Muscle layer of colon (tissue), 2 donors: ENCODE measurements around the gene SLC35F1.

ENCODE experiments used
- H3K27ac ChIP-seq: one replicate; pipeline ENCODE4 v1.7.0; 2013; ENCODE audit warnings: low read depth, mild to moderate bottlenecking, low read length, moderate library complexity
- H3K27me3 ChIP-seq, 2 donors: one replicate each; pipeline ENCODE4 v1.7.0; 2013; ENCODE audit warnings: low read length in 2 of 2, mild to moderate bottlenecking in 2 of 2; ENCODE audit not compliant: insufficient read depth in 2 of 2, control insufficient read depth in 1 of 2
- H3K36me3 ChIP-seq: one replicate; pipeline ENCODE4 v1.7.0; 2013; ENCODE audit warnings: mild to moderate bottlenecking, low read length; ENCODE audit not compliant: insufficient read depth
- H3K4me1 ChIP-seq: one replicate; pipeline ENCODE4 v1.7.0; 2013; ENCODE audit warnings: mild to moderate bottlenecking, low read length; ENCODE audit not compliant: insufficient read depth
- H3K4me3 ChIP-seq, 2 donors: one replicate each; pipeline ENCODE4 v1.7.0; 2013; ENCODE audit warnings: low read length in 2 of 2, low read depth in 1 of 2, mild to moderate bottlenecking in 1 of 2, moderate library complexity in 1 of 2
- H3K9ac ChIP-seq: one replicate; pipeline ENCODE4 v1.7.0; 2013; ENCODE audit warnings: low read length
- H3K9me3 ChIP-seq: one replicate; pipeline ENCODE4 v1.7.0; 2013; ENCODE audit warnings: mild to moderate bottlenecking, low read length
- donor health status: abdominal sarcoma.
- donor health status: Adenocarcinoma of cecum.

The SLC35F1 gene

DNA sequence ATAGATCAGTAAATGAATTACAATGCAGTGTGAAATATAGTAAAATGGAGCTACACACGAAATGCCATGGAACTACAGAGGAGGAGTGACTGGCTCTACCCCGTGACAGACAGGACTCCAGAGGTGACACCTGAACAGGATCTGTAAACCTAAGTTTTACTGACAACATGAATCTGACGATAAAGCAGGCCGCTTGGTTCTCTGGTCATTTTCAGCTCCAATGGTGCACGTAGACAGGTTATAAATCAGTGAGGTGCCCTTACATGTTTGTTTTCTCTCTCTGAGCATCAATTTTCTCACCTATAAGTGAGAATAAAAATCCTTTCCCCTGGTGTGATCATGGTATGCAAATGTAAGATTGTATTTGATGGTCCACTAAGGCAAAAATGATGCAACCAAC, 339.3 kb downstream of the SLC35F1 start:
- Histone ChIP-seq H3K27me3 (no peaks in the 10 kb centered on the region), H3K36me3 (no peaks in the 10 kb centered on the region), H3K4me1 (no peaks in the 10 kb centered on the region), H3K9me3 (no peaks in the 10 kb centered on the region), H3K27ac (no peak overlapping the region), H3K9ac (no peak overlapping the region), H3K4me3 (no peak overlapping the region)

DNA sequence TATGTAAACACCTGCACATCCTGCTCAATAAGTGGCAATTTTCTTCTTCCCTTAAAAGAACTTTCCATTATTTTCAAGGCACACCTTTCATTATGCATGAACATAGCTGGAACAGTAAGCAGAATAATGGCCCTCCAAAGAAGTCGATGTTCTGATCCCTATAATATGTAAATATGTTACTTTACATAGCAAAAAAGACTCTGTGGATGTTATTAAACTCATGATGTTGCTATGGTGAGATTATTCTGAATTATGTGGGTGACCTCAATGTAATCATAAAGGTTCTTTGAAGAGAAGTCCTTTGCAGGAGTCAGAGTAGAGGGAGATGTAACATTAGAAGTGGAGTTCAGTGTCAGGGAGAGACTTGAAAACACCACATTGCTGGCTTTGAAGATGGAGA, 341.1 kb downstream of the SLC35F1 start:
- Histone ChIP-seq H3K27me3 (no peaks in the 10 kb centered on the region), H3K9me3 (no peaks in the 10 kb centered on the region), H3K36me3 (no peaks in the 10 kb centered on the region), H3K4me3 (no peak overlapping the region), H3K27ac (no peak overlapping the region), H3K4me1 (no peaks in the 10 kb centered on the region), H3K9ac (no peak overlapping the region)

DNA sequence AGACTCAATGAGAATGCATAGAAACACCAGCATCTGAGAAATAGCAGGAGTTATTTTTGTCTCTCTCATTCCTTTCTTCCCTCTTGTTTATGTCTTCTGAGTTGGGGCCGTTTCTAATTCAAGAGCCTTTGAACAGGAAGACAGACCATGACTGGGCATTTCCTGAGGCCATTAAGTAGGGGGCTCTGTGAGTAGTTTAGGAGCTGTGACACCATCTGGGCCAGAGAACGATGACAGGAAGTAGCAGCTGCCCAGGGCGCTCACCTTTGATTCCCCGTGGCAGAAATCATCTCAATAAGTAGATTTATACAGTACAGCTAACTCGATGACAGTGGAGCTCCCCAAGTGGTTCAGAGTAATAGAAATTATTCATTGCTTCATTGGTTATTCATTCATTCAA, 342.6 kb downstream of the SLC35F1 start:
- H3K27me3 ChIP-seq, result no peaks in the 10 kb centered on the region
- H3K27ac ChIP-seq, result no peak overlapping the region
- H3K9ac ChIP-seq, result no peak overlapping the region
- no peaks in the 10 kb centered on the region for H3K4me1 ChIP-seq
- H3K9me3 ChIP-seq, result no peaks in the 10 kb centered on the region
- no peak overlapping the region for H3K4me3 ChIP-seq
- H3K36me3 ChIP-seq, result no peaks in the 10 kb centered on the region

DNA sequence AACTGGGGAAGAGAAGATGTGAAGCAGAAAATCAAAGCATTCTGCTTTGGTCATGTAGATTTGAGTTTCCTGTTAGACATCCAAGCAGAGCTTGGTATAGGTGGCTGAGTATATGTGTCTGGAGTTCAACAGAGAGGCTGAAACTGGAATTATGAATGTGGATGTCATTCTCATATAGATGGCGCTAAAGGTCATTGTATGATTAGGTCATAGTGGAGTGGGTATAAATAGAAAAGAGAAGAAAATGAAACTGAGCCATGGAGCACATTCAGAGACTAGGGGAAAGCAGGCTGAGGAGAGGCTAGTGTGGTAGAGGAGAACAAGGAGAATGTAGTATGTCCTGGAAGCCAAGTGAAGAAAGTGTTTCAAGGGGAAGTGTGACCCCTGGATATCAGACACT, 345.4 kb downstream of the SLC35F1 start:
- H3K9me3 ChIP-seq, result no peaks in the 10 kb centered on the region
- no peaks in the 10 kb centered on the region for H3K36me3 ChIP-seq
- H3K27ac ChIP-seq, result no peak overlapping the region
- H3K9ac ChIP-seq, result no peak overlapping the region
- no peaks in the 10 kb centered on the region for H3K4me1 ChIP-seq
- no peak overlapping the region for H3K4me3 ChIP-seq
- no peaks in the 10 kb centered on the region for H3K27me3 ChIP-seq

DNA sequence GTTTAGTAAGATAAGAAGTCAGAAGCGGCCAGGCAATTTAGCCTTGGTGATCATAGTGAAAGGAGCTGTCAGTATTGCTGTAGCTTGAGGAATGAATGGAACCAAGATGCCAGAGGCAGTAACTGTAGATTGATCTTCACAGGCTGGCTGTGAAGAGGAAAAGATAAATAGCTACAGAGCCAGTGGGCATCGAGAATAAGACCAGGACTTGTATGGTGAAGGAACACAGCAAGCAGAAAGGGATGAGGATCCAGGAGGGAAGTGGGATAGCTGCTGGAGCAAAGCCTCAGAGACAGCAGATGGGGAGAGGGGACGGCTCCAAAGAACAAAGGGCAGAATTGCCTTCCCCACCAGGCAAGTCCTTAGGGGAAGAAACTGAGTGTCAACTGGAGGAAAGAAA, 346.7 kb downstream of the SLC35F1 start:
- H3K9me3 ChIP-seq, result no peaks in the 10 kb centered on the region
- H3K4me1 ChIP-seq, result no peaks in the 10 kb centered on the region
- no peak overlapping the region for H3K4me3 ChIP-seq
- no peaks in the 10 kb centered on the region for H3K36me3 ChIP-seq
- H3K27me3 ChIP-seq, result no peaks in the 10 kb centered on the region
- no peak overlapping the region for H3K27ac ChIP-seq
- H3K9ac ChIP-seq, result no peak overlapping the region

DNA sequence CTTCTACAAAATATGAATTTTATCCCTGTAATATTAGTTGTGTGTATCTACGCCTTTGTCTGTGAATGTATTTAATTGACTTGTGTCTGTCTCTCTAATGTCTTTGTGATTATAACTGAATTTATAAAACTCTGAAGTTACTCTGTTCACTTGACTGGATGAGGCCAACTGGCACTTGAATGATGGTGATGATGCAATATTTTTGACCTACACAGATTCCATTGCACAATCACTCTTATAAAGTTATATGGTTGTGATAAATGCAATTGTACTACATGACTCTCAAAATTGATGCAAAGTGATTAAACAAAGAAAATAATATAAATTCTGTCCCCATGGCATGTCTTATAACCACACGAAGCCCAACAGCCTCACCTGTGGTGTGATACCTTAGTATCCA, 353.8 kb downstream of the SLC35F1 start:
- Histone ChIP-seq H3K36me3 (no peaks in the 10 kb centered on the region), H3K4me3 (no peak overlapping the region), H3K9me3 (no peaks in the 10 kb centered on the region), H3K27me3 (no peaks in the 10 kb centered on the region), H3K4me1 (no peaks in the 10 kb centered on the region), H3K27ac (no peak overlapping the region), H3K9ac (no peak overlapping the region)

DNA sequence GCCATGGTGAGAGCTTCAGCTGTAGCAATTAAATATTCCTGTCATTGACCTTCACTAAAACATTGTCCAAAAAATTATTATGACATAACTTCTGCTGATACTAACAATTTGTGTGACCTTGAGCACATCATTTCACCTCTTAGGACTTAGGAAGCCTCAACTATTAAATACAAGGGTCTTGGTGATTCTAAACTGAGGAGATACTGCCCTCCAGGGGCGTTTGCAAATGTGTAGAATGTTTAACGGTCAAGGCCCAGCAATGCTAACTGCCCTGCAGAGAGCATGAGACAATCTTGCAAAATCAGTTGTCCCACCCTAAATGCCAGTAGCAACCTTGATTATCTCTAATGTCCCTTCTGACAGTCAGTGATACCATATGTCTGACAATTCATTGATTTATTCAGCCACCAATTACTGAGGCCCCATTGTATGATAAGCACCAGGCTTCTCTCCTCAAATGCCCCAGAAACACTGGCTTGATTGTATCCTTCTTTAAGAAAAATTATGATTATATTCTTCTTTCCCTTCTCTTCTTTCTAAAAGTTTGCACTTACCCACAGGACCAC, 356.9 kb downstream of the SLC35F1 start:
- H3K9ac ChIP-seq, result no peak overlapping the region
- no peaks in the 10 kb centered on the region for H3K27me3 ChIP-seq
- no peak overlapping the region for H3K4me3 ChIP-seq
- H3K27ac ChIP-seq, result no peak overlapping the region
- H3K36me3 ChIP-seq, result no peaks in the 10 kb centered on the region
- no peaks in the 10 kb centered on the region for H3K9me3 ChIP-seq
- no peaks in the 10 kb centered on the region for H3K4me1 ChIP-seq

DNA sequence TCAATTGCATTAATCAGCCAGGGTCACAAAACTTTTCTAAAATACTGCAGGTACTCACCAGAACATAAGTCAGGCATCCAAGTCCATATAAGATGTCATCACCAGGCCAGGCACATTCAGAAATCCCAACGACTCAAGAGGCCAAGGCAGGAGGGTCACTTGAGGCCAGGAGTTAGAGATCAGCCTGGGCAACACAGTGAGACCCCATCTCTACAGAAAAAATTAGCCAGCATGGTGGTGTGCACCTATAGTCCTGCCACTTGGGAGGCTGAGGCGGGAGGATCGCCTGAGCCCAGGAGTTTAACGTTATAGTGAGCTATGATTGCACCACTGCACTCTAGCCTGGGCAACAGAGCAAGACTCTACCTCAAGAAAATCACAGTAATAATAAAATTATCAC, 362.6 kb downstream of the SLC35F1 start:
- Histone ChIP-seq H3K4me3 (no peak overlapping the region), H3K4me1 (no peaks in the 10 kb centered on the region), H3K9me3 (no peaks in the 10 kb centered on the region), H3K27me3 (no peaks in the 10 kb centered on the region), H3K27ac (no peak overlapping the region), H3K9ac (no peak overlapping the region), H3K36me3 (no peaks in the 10 kb centered on the region)

DNA sequence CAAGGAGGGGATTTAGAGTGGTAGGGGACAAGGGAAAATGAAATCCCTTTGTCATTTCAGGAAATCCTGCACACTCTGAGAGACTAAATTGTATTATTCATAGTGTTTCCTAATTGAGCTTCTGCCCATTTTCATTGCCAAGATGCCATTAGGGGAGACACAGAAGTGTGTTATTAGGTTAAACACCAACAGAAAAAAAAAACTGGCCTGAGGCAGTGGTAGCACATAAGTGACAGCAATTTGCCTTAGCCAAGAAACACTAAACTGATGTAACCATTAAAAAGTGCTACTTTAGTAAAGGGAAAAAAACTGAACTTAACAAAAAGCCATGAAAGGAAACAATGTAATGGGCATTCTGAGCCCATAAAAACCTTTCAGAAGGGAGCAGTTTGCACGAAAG, 370.6 kb downstream of the SLC35F1 start:
- Histone ChIP-seq H3K9me3 (no peaks in the 10 kb centered on the region), H3K4me1 (no peaks in the 10 kb centered on the region), H3K36me3 (no peaks in the 10 kb centered on the region), H3K27ac (no peak overlapping the region), H3K4me3 (no peak overlapping the region), H3K27me3 (no peaks in the 10 kb centered on the region), H3K9ac (no peak overlapping the region)

DNA sequence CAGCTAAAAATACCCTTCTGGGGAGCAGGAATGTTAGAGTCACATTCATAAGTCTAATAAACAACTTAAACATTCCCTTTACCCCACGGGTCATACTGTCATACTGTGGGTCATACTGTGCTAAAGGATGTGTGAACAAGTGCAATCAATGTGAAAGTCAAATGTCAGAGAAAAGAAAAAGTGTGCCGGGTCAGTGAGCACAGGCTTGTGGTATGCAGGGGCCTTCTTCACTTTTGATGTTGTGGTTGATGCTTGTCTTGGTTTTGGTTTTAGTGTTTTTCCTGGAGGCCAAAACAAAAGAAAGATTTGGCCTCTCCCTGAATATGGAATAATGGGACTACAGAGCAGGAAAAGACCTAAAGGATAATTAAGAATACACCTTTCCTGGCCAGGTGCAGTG, 373.1 kb downstream of the SLC35F1 start:
- H3K36me3 ChIP-seq, result no peaks in the 10 kb centered on the region
- no peaks in the 10 kb centered on the region for H3K9me3 ChIP-seq
- no peak overlapping the region for H3K27ac ChIP-seq
- H3K4me3 ChIP-seq, result no peak overlapping the region
- H3K9ac ChIP-seq, result no peak overlapping the region
- no peaks in the 10 kb centered on the region for H3K27me3 ChIP-seq
- H3K4me1 ChIP-seq, result peaks cover 9% of the 10 kb centered on the region

DNA sequence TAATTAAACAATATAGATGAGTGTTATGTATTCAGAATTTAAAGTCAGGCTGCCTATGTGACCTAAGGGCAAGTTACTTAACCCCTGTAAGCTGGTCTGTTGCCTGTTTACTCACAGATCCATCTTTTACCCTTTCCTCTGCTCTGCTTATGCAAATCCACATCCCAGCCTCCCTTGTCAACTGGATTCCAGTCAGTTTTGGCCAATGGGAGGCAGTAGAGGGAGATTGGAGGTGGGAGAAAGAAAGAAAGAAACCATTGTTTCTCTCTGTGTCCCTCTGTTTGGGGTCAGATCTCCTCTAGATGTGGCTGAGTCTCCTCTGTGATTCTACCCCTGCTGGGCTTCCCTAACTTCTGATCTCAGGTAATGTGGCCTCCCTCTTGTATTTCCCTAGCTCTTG, 374.2 kb downstream of the SLC35F1 start:
- no peaks in the 10 kb centered on the region for H3K36me3 ChIP-seq
- H3K27ac ChIP-seq, result no peak overlapping the region
- H3K27me3 ChIP-seq, result no peaks in the 10 kb centered on the region
- peaks cover 9% of the 10 kb centered on the region for H3K4me1 ChIP-seq
- no peaks in the 10 kb centered on the region for H3K9me3 ChIP-seq
- H3K4me3 ChIP-seq, result no peak overlapping the region
- H3K9ac ChIP-seq, result no peak overlapping the region

DNA sequence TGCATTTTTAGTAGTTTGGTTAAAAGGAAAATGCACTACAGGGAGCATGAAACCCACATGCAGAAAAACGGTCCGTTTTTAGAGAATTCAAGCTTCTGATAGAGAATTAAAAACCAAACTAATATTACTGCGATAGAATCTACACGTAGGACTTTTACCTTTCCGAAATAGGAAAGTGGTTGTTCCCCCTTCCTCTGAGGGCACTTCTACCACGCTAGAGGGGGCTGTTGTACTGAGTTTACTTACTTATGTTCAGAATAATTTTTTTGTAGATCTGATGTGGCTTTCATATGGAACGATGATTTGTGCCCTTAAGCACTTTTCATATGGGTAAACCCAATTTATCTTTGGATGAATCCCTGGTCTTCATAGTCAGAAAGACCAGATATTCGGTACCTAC, 376.7 kb downstream of the SLC35F1 start:
- no peaks in the 10 kb centered on the region for H3K36me3 ChIP-seq
- no peaks in the 10 kb centered on the region for H3K9me3 ChIP-seq
- H3K27me3 ChIP-seq, result no peaks in the 10 kb centered on the region
- H3K4me3 ChIP-seq, result peak overlapping the region in 1 of 2 donors; percentile 7
- H3K4me1 ChIP-seq, result peaks cover 14% of the 10 kb centered on the region
- H3K27ac ChIP-seq, result no peak overlapping the region
- no peak overlapping the region for H3K9ac ChIP-seq
